OCI-LY7 (cell line): ENCODE results near the gene UBXN6.

Experiments
- CTCF ChIP-seq: fragments of 200-600 bp; sonication (generic); conservative IDR thresholded peaks from 2 replicates; pipeline ENCODE4 v1.5.1; 2014; ENCODE audit warnings: mild to moderate bottlenecking, antibody characterized with exemption, low read length, moderate library complexity, mixed read lengths
- EZH2phosphoT487 ChIP-seq: fragments of 200-600 bp; sonication (generic); IDR thresholded peaks from 2 replicates; pipeline ENCODE4 v1.6.1; 2018; ENCODE audit warnings: low read depth, borderline replicate concordance, mild to moderate bottlenecking, mixed run types, antibody characterized with exemption, low read length, moderate library complexity, mixed read lengths

GRCh38 chr19:4472174-4472974, 14.8 kb upstream of the UBXN6 start, which contains the start of gene HDGFL2:
- TF ChIP-seq CTCF (no peak), EZH2phosphoT487 (no peak)
